Psoas muscle (tissue), 8 donors: ENCODE results near the gene MRAP. TPM values are rescaled to one million over a fixed set of nuclear protein-coding genes. Genes with fewer than 3 reads are reported as not detected.

Experiments
- ATAC-seq, 4 donors: fragments of 200-7000 bp; cut with Tn5 transposase; one replicate each; pipeline ENCODE4 v1.9.1; 2020; ENCODE audit warnings: moderate library complexity in 3 of 4, mild to moderate bottlenecking in 2 of 4
- DNase-seq, 2 donors: peaks; one replicate each; pipeline ENCODE4 v3.0.0-alpha.2; 2020
- H3K27ac ChIP-seq: fragments of 200-600 bp; one replicate; pipeline ENCODE4 v1.8.0; 2022
- H3K27me3 ChIP-seq, 3 donors: fragments of 200-600 bp in 1 of 3; one replicate each; pipeline versions ENCODE4 v1.6.1 to v1.8.0; 2013 to 2022; ENCODE audit warnings: low read length in 2 of 3, mild to moderate bottlenecking in 2 of 3, moderate library complexity in 1 of 3; ENCODE audit not compliant: insufficient read depth in 3 of 3
- H3K36me3 ChIP-seq, 2 donors: fragments of 200-600 bp in 1 of 2; one replicate each; pipeline versions ENCODE4 v1.6.1 to v1.8.0; 2013 to 2022; ENCODE audit warnings: low read depth in 1 of 2, mild to moderate bottlenecking in 1 of 2, moderate library complexity in 1 of 2; ENCODE audit not compliant: insufficient read depth in 1 of 2
- H3K4me1 ChIP-seq: fragments of 200-600 bp; one replicate; pipeline ENCODE4 v1.8.0; 2022
- H3K4me3 ChIP-seq: fragments of 200-600 bp; one replicate; pipeline ENCODE4 v1.8.0; 2022; ENCODE audit warnings: mild to moderate bottlenecking
- H3K9me3 ChIP-seq: fragments of 200-600 bp; one replicate; pipeline ENCODE4 v1.8.0; 2022
- WGBS, 3 donors: extraction: QIAGEN DNeasy Blood & Tissue Kit; methylation state at CpG; one replicate each; pipeline versions ENCODE4 v1.1.6 to v1.1.7; 2013; 5-methylcytosine and 5-hydroxymethylcytosine counted together
- intact Hi-C, 2 donors: fragments of 100-400 bp; cut with DNase I; formaldehyde crosslinking; loops; one replicate each; pipeline versions ENCODE4 v1.11.0 to v1.14.2; 2022
- polyA plus RNA-seq, 3 donors: library from polyadenylated mRNA; stranded (reverse); fragments of 200-250 nt; gene quantifications; one replicate each; pipeline ENCODE4 v1.2.3, GENCODE V29; 2013
- total RNA-seq, 4 donors: library from RNA; stranded (reverse); fragmentation: NEBNext Ultra II Directional in 2 of 4; extraction: Animal tissue kit (Norgen Biotek cat#: 25700) in 2 of 4; gene quantifications; one replicate each; pipeline versions ENCODE4 v1.2.1 to v1.2.4, GENCODE V29; 2021 to 2023
- TF ChIP-seq, protein P1 (sequence below): fragments of 200-600 bp; IDR thresholded peaks from one replicate; pipeline ENCODE4 v1.8.0; 2022; ENCODE audit warnings: antibody characterized with exemption
- donor health status: healthy with polysubstance abuse.
- donor health status: DM: no; HTN: no; CAD: no; lungs with moderate emphysema.
- donor health status: Bipolar disorder and iron deficiency.
- donor health status: healthy.
- donor health status: DM: yes; HTN: yes; CAD: no.
- donor health status: DM: no; HTN: no; CAD: no.
- donor health status: DM: no; HTN: no; CAD: no.
- donor health status: DM: yes; HTN: yes; CAD: no.

The MRAP gene
- total and polyA plus RNA-seq, 7 donors, result 0.16 to 3.1 (median 0.37) TPM; not detected in 2

DNA sequence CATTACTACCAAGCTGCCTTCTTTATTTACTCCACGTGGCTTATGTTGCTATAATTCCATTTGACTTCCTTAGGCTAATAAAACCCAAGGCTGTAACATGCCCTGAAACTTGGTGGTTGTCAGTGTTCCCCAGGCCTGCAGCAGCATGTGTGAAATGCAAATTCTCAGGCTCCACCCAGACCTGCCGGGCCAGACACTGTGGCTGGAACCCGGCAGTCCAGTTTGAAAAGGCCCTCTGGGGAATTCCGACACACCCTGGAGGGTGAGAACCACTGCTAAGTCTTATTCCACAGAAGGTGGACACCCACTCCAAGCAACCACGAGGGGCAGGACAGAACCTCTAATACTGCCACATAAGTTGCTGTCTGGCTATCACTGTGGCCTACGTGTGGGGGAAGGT lies 52.8 kb downstream of the MRAP start:
- no peak for ATAC-seq
- peaks cover 46 to 100% of the 10 kb centered on the region in 2 donors for H3K36me3 ChIP-seq
- no peaks in the 10 kb centered on the region for H3K27me3 ChIP-seq
- no peak overlapping the region for H3K27ac ChIP-seq
- 78 to 82% (median 79%) methylated on average over 6 of the region's 6 CpGs for WGBS, 3 donors
- H3K4me3 ChIP-seq, result no peak overlapping the region
- DNase-seq, result no peak
- no peaks in the 10 kb centered on the region for H3K9me3 ChIP-seq
- H3K4me1 ChIP-seq, result no peaks in the 10 kb centered on the region
- TF ChIP-seq, protein P1, sequence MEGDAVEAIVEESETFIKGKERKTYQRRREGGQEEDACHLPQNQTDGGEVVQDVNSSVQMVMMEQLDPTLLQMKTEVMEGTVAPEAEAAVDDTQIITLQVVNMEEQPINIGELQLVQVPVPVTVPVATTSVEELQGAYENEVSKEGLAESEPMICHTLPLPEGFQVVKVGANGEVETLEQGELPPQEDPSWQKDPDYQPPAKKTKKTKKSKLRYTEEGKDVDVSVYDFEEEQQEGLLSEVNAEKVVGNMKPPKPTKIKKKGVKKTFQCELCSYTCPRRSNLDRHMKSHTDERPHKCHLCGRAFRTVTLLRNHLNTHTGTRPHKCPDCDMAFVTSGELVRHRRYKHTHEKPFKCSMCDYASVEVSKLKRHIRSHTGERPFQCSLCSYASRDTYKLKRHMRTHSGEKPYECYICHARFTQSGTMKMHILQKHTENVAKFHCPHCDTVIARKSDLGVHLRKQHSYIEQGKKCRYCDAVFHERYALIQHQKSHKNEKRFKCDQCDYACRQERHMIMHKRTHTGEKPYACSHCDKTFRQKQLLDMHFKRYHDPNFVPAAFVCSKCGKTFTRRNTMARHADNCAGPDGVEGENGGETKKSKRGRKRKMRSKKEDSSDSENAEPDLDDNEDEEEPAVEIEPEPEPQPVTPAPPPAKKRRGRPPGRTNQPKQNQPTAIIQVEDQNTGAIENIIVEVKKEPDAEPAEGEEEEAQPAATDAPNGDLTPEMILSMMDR, result no peak
- intact Hi-C loops, result loop anchor here in 1 of 2 donors (10.0 kb wide), 2 partner anchors 393 to 657 kb away; no protein-coding TSS in a partner anchor

DNA sequence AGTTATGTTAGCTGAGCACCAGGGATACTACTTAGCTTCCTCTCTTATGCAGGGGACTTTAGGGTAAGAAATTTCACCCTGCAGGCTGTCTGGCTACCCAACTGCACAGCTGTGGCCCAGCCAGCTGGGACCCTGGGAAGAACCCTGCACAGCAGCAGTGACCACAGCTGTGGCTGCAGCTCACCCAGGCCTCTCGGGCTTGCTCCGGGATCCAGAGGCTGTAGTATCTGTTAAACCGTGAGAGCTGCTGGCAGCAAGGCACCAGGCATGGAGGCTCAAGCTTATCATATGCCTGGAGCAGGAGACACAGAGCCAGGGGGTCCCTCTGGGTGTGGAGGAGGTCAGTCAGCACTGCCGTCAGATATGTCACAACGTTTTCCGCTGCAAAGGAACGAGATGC lies 53.9 kb downstream of the MRAP start:
- Histone ChIP-seq H3K27me3 (no peaks in the 10 kb centered on the region), H3K4me1 (no peaks in the 10 kb centered on the region), H3K36me3 (peaks cover 43 to 100% of the 10 kb centered on the region in 2 donors), H3K27ac (no peak overlapping the region), H3K4me3 (no peak overlapping the region), H3K9me3 (no peaks in the 10 kb centered on the region)
- TF ChIP-seq, protein P1, result no peak
- no peak for DNase-seq
- ATAC-seq, result no peak
- 52 to 57% (median 54%) methylated on average over 7 of the region's 7 CpGs for WGBS, 3 donors
- intact Hi-C loops, result loop anchor here in 1 of 2 donors (10.0 kb wide), 2 partner anchors 392 to 658 kb away; no protein-coding TSS in a partner anchor

DNA sequence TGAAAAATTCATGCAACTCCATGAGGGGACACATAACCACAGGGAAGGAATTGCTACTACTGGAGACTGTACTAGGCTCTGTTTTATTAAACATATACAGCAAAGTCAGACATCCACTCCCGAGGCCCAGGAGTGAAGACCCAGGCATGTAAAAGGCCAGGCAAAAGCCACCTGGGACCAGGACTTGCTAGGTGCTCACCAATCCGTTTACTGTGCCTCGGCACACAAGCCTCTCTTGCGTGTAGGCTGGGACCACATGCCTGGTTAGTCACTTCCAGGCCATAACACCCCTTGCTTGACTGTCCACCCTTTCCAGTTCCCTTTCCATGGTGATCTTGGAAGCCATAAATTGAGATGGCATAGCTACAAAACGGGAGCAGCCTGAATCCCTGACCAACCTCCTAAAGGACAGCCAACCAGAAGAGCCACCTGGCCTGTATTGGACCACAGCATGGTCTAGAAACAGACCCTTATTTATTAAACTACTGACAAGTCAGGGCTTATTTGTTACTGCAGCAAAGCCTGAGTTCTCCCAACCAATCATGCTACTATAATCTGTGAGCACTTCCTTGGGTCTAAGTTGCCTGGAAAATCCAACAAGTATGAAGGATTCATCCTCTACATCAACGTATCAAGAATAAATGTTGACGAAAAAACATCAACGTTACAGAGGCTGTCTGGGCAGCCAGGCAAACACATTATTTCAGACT lies 54.5 kb downstream of the MRAP start:
- Histone ChIP-seq H3K27me3 (no peaks in the 10 kb centered on the region), H3K4me1 (no peaks in the 10 kb centered on the region), H3K36me3 (peaks cover 39 to 100% of the 10 kb centered on the region in 2 donors), H3K27ac (no peak overlapping the region), H3K9me3 (no peaks in the 10 kb centered on the region), H3K4me3 (no peak overlapping the region)
- no peak for DNase-seq
- intact Hi-C loops, result loop anchor here in 1 of 2 donors (10.0 kb wide), 2 partner anchors 392 to 658 kb away; no protein-coding TSS in a partner anchor
- 88 to 90% (median 89%) methylated on average over 8 of the region's 8 CpGs for WGBS, 3 donors
- no peak for ATAC-seq
- TF ChIP-seq, protein P1, result no peak

DNA sequence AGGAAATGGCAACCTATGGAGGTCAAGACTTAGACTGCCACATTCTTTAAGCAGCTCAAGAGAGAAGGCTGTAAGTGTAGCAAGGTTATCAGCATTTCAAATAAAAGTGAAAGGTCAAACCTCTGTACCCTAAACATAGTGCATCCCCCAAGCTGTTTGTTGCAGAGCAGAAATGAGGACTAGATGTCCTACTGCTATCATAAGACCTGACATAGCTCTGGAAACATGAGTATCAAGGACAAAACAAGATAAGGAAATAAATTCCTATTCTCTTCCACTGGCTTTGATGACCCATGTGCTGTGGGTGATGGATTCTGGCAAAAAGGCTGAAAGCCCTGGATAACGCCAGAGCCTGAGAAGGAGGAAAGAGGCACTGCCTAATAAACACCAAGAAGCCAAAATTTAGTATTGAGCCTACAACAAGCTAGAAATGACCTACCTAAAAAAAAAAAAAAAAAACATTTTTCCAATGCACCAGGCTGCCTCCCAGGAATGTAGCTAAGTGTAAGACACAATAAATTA lies 58.3 kb downstream of the MRAP start:
- H3K27me3 ChIP-seq, result no peaks in the 10 kb centered on the region
- no peaks in the 10 kb centered on the region for H3K4me1 ChIP-seq
- H3K36me3 ChIP-seq, result peaks cover 28 to 100% of the 10 kb centered on the region in 2 donors
- no peak for ATAC-seq
- DNase-seq, result no peak
- H3K9me3 ChIP-seq, result no peaks in the 10 kb centered on the region
- 95 to 100% (median 100%) methylated on average over 1 of the region's 1 CpG for WGBS, 3 donors
- intact Hi-C loops, result loop anchor here in 1 of 2 donors (10.0 kb wide), 2 partner anchors 388 to 662 kb away; no protein-coding TSS in a partner anchor
- TF ChIP-seq, protein P1, result no peak
- H3K27ac ChIP-seq, result no peak overlapping the region
- no peak overlapping the region for H3K4me3 ChIP-seq
